ENCODE measurements around the gene GNAT3.

The GNAT3 gene

GRCh38 chr7:80499350-80499953 lies 12.4 kb downstream of the GNAT3 start:
- Histone ChIP-seq H3K9me3 (ENCODE audit: control insufficient read depth, insufficient read depth, low read depth, low read length) (no peaks in the 10 kb centered on the region), H3K4me1 (ENCODE audit: control insufficient read depth, insufficient read depth, low read length) (no peaks in the 10 kb centered on the region), H3K4me3 (ENCODE audit: low read depth, low read length) (no peak overlapping the region), H3K27ac (ENCODE audit: extremely low read depth, low read depth, low read length) (no peak overlapping the region), H3K36me3 (ENCODE audit: control insufficient read depth in 2 of 2, insufficient read depth in 1 of 2, low read length in 2 of 2) (no peaks in the 10 kb centered on the region)
- no peak for TF ChIP-seq ZNF596 (tag by site-specific recombination; IDR thresholded peaks at IDR 0.05)
- TF ChIP-seq KLF9 (tag by site-specific recombination; IDR thresholded peaks at IDR 0.05; ENCODE audit: low read depth), result no peak
- 0 out of 2 replicates have a peak, but pooled peaks have one; percentile 12 for TF ChIP-seq ZBTB17 (tag by site-specific recombination; IDR thresholded peaks at IDR 0.05)
- ChIA-PET CTCF (interaction anchor here (0.6 kb wide), 2 partner anchors 14 to 400 kb away, joined by 3 read pairs; no protein-coding TSS in a partner anchor), POLR2A (no interaction called here)

GRCh38 chr7:80498481-80499349 lies 13.1 kb downstream of the GNAT3 start:
- Histone ChIP-seq H3K27ac (ENCODE audit: extremely low read depth, low read depth, low read length) (no peak overlapping the region), H3K9me3 (ENCODE audit: control insufficient read depth, insufficient read depth, low read depth, low read length) (no peaks in the 10 kb centered on the region), H3K36me3 (ENCODE audit: control insufficient read depth in 2 of 2, insufficient read depth in 1 of 2, low read length in 2 of 2) (no peaks in the 10 kb centered on the region), H3K4me3 (ENCODE audit: low read depth, low read length) (no peak overlapping the region), H3K4me1 (ENCODE audit: control insufficient read depth, insufficient read depth, low read length) (no peaks in the 10 kb centered on the region)
- CTCF ChIA-PET, result interaction anchor here (0.6 kb wide), 2 partner anchors 15 to 399 kb away, joined by 3 read pairs; no protein-coding TSS in a partner anchor
- TF ChIP-seq FEZF1 (tag by site-specific recombination; IDR thresholded peaks at IDR 0.05), result peak; percentile 40; the same call in 1 of the 2 replicates
- no peak for TF ChIP-seq HOXC10 (CRISPR knock-in tag; IDR thresholded peaks at IDR 0.05)
- TF ChIP-seq YY2 (tag by site-specific recombination; IDR thresholded peaks at IDR 0.05), result no peak
- POLR2A ChIA-PET, result no interaction called here

GRCh38 chr7:80496586-80496985 lies 15.3 kb downstream of the GNAT3 start:
- H3K36me3 ChIP-seq (ENCODE audit: control insufficient read depth in 2 of 2, insufficient read depth in 1 of 2, low read length in 2 of 2), result no peaks in the 10 kb centered on the region
- no peak overlapping the region for H3K27ac ChIP-seq (ENCODE audit: extremely low read depth, low read depth, low read length)
- POLR2A ChIA-PET, result no interaction called here
- no peak overlapping the region for H3K4me3 ChIP-seq (ENCODE audit: low read depth, low read length)
- no peaks in the 10 kb centered on the region for H3K4me1 ChIP-seq (ENCODE audit: control insufficient read depth, insufficient read depth, low read length)
- TF ChIP-seq ATF2 (tag by site-specific recombination; IDR thresholded peaks at IDR 0.05; ENCODE audit: low read depth), result no peak
- no peak for TF ChIP-seq IKZF3 (tag by site-specific recombination; IDR thresholded peaks at IDR 0.05)
- no peak for TF ChIP-seq ZNF155 (tag by site-specific recombination; IDR thresholded peaks at IDR 0.05)
- TF ChIP-seq ZSCAN16 (tag by site-specific recombination; IDR thresholded peaks at IDR 0.05), result no peak
- no peak for TF ChIP-seq ZNF791 (tag by site-specific recombination; IDR thresholded peaks at IDR 0.05)
- TF ChIP-seq ZFP37 (tag by site-specific recombination; IDR thresholded peaks at IDR 0.05), result no peak
- TF ChIP-seq ZNF221 (tag by site-specific recombination; IDR thresholded peaks at IDR 0.05; ENCODE audit: borderline replicate concordance), result no peak
- no peak for TF ChIP-seq ZNF202 (tag by site-specific recombination; IDR thresholded peaks at IDR 0.05; ENCODE audit: borderline replicate concordance)
- no peak for TF ChIP-seq ZNF175 (tag by site-specific recombination; IDR thresholded peaks at IDR 0.05)
- no peak for TF ChIP-seq ZNF302 (tag by site-specific recombination; IDR thresholded peaks at IDR 0.05; ENCODE audit: low read depth)
- TF ChIP-seq ZNF146 (tag by site-specific recombination; IDR thresholded peaks at IDR 0.05), result no peak
- TF ChIP-seq ZNF48 (tag by site-specific recombination; IDR thresholded peaks at IDR 0.05), result no peak
- no peak for TF ChIP-seq ZNF416 (tag by site-specific recombination; IDR thresholded peaks at IDR 0.05)
- no peak for TF ChIP-seq ZNF274 (IDR thresholded peaks at IDR 0.05; ENCODE audit: low read length)
- TF ChIP-seq ZNF274 (tag by site-specific recombination; IDR thresholded peaks at IDR 0.05; ENCODE audit: borderline replicate concordance), result no peak
- TF ChIP-seq GLI2 (tag by site-specific recombination; IDR thresholded peaks at IDR 0.05; ENCODE audit: borderline replicate concordance, low read depth), result no peak
- no peak for TF ChIP-seq AEBP2 (tag by site-specific recombination; IDR thresholded peaks at IDR 0.05; ENCODE audit: borderline replicate concordance)
- TF ChIP-seq HIC1 (tag by site-specific recombination; IDR thresholded peaks at IDR 0.05), result no peak
- TF ChIP-seq MZF1 (tag by site-specific recombination; IDR thresholded peaks at IDR 0.05; ENCODE audit: borderline replicate concordance), result no peak
- TF ChIP-seq ZNF530 (tag by site-specific recombination; IDR thresholded peaks at IDR 0.05; ENCODE audit: low read depth), result no peak
- no peaks in the 10 kb centered on the region for H3K9me3 ChIP-seq (ENCODE audit: control insufficient read depth, insufficient read depth, low read depth, low read length)
- CTCF ChIA-PET, result no interaction called here
